Activated CD4-positive, alpha-beta memory T cell treated with anti-CD3 and anti-CD28 coated beads for 36 hours (primary cell): ENCODE results near the gene PRKACA. TPM values are rescaled to one million over a fixed set of nuclear protein-coding genes. Genes with fewer than 3 reads are reported as not detected.

ENCODE experiments used
- CTCF ChIA-PET: fragments of 350-600 bp; sonication (Branson Sonifier 250); formaldehyde crosslinking; loops from one replicate; lab custom pipeline; 2021; ENCODE audit warnings: antibody characterized with exemption, inconsistent platforms; lab: Charles Lee
- POLR2A ChIA-PET: fragments of 350-600 bp; sonication (Branson Sonifier 250); formaldehyde crosslinking; loops from one replicate; lab custom pipeline; 2021; ENCODE audit warnings: antibody characterized with exemption; lab: Charles Lee
- DNase-seq: peaks from one replicate; pipeline ENCODE4 v3.0.0-alpha.2; 2020
- H3K27ac Mint-ChIP-seq: one replicate; pipeline ENCODE4 v1.8.0; 2021; ENCODE audit warnings: mixed read lengths
- H3K27me3 Mint-ChIP-seq: one replicate; pipeline ENCODE4 v1.8.0; 2021; ENCODE audit warnings: mixed read lengths
- H3K36me3 Mint-ChIP-seq: one replicate; pipeline ENCODE4 v1.8.0; 2021; ENCODE audit warnings: mixed read lengths
- H3K4me1 Mint-ChIP-seq: one replicate; pipeline ENCODE4 v1.8.0; 2021; ENCODE audit warnings: low read depth, mixed read lengths
- H3K4me3 Mint-ChIP-seq: one replicate; pipeline ENCODE4 v1.8.0; 2021; ENCODE audit warnings: mild to moderate bottlenecking, mixed read lengths
- H3K9me3 Mint-ChIP-seq: one replicate; pipeline ENCODE4 v1.8.0; 2021; ENCODE audit warnings: mixed read lengths
- intact Hi-C: fragments of 100-400 bp; cut with micrococcal nuclease; formaldehyde crosslinking; loops from one replicate; pipeline ENCODE4 v1.15.1; 2023
- total RNA-seq, 2 experiments: library from RNA; stranded (reverse); gene quantifications; one replicate each; pipeline ENCODE4 v1.2.3, GENCODE V29; 2021

PRKACA gene
- total RNA-seq, 2 experiments from 2014 or later, result 64.3 to 65.6 TPM

DNA sequence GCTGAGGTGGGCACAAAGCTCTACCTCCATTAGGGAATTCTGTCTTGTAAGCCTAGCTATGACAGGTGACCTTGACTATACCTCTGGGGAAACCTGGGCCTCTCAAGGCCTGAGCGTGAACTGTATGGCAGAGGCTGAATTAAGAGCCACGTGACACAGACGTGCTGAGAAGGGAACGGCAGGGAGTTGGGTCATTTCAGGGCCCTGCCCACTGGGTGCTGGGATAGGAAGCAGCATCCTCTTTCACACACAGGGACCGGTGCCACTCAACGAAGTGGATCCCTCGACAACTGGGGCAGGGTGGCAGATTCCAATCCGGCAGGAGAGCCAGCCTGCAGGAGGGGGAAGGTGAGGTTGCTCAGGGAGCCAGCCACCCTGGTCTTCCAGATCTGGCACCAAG is 9.6 kb upstream of the PRKACA start:
- peaks cover 25% of the 10 kb centered on the region for H3K36me3 Mint-ChIP-seq
- no peak overlapping the region for H3K4me3 Mint-ChIP-seq
- intact Hi-C loops, result no loop called here
- no peaks in the 10 kb centered on the region for H3K27me3 Mint-ChIP-seq
- DNase-seq, result no peak
- H3K9me3 Mint-ChIP-seq, result no peaks in the 10 kb centered on the region
- H3K4me1 Mint-ChIP-seq, result peaks cover 2% of the 10 kb centered on the region
- H3K27ac Mint-ChIP-seq, result no peak overlapping the region
- CTCF ChIA-PET, result interaction anchor here (1.2 kb wide), 1 partner anchor 13 kb away, joined by 4 read pairs; no protein-coding TSS in a partner anchor
- POLR2A ChIA-PET, result no interaction called here

DNA sequence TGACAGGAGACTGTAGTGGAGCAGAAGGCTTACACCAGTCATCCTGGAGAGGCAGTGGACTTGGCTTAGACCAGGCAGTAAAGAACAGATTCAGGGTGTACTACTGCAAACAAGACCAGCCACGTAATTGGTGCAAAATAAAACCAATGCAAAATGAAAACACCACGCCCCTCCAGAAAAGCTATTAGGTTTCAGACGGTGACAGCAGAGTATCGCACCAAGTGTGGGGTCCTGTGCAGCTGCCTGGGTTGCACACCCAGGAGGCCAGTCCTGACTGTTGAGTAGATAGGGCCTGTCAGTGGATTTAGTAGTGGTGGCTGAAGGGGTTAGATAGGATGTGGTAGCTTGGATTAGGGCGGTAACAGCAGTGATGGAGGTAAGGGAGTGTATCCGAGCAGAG is 5.4 kb upstream of the PRKACA start:
- Mint-ChIP-seq H3K27me3 (no peaks in the 10 kb centered on the region), H3K4me1 (peaks cover 10% of the 10 kb centered on the region), H3K27ac (no peak overlapping the region), H3K36me3 (peaks cover 21% of the 10 kb centered on the region), H3K9me3 (no peaks in the 10 kb centered on the region), H3K4me3 (no peak overlapping the region)
- ChIA-PET CTCF (interaction anchor here (1.0 kb wide), 2 partner anchors 9 to 24 kb away, joined by 3 to 4 read pairs; no protein-coding TSS in a partner anchor), POLR2A (no interaction called here)
- intact Hi-C loops, result no loop called here
- DNase-seq, result no peak

DNA sequence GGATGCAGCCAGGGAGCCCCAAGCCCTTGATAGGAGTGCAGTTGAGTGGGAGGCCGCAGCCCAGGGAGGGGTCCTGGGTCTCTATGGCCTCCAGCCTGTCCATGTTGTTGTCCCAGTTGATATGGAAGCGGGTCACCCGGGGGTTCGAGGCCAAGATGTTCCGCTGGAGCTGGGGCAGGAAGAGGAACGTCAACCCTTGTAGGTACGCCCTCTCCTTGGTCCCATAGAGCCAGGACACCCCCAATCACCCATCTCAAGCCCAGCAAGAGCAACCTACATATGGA is 2.9 kb upstream of the PRKACA start:
- H3K27me3 Mint-ChIP-seq, result no peaks in the 10 kb centered on the region
- ChIA-PET POLR2A (no interaction called here), CTCF (interaction anchor here (1.1 kb wide), 1 partner anchor 16 kb away, joined by 3 read pairs; the partner anchor contains the start of gene ASF1B)
- H3K9me3 Mint-ChIP-seq, result no peaks in the 10 kb centered on the region
- intact Hi-C loops, result no loop called here
- peaks cover 23% of the 10 kb centered on the region for H3K4me1 Mint-ChIP-seq
- DNase-seq, result no peak
- H3K36me3 Mint-ChIP-seq, result peaks cover 13% of the 10 kb centered on the region
- H3K27ac Mint-ChIP-seq, result no peak overlapping the region
- no peak overlapping the region for H3K4me3 Mint-ChIP-seq

DNA sequence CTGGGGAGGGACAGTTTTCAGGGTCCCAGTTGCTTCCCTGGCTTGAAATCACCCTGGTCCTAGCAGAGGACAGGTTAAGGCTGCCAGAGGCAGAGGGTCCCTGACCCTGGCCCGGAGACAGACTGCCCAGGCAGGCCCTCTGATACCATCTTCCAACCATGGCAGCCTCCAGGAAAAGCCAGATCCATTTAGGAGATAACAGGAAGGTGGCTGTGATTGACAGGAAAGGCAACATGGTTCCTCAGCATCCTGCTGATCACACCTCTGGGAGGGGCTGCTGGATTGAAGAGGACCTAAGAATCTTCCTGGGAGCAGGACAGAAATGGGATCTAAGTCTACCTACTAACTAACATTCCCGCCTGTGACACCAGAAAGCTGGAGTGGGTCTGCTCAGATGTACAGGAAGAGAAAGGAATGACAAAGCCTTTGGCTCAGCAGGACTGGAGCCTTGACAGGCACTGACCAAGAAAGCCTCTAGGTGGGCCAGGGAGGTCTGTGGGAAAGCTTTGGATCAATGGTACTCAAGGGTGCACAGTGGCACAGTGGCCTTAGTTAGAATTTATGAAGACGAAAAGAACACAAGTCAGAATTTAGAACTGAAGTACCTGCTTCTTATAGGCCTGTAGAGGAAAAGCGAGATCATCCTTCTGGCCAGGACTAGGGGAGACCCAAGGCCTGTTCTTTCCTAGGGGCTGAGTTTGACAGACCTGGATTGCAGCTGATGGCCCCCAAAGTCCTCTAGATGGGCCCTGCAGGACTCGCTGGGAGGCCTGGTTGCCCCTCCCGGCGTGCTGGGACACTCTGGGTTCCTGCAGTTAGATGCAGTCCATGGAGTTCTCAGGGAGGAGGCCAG is 2.3 kb upstream of the PRKACA start:
- H3K4me1 Mint-ChIP-seq, result peaks cover 27% of the 10 kb centered on the region
- DNase-seq, result no peak
- ChIA-PET CTCF (interaction anchor here (0.7 to 1.1 kb wide), 2 partner anchors 17 to 22 kb away, joined by 3 read pairs; partner anchors contain the start of gene ASF1B), POLR2A (interaction anchor here (1.4 kb wide), 1 partner anchor 17 kb away, joined by 4 read pairs; the partner anchor contains the start of gene ASF1B)
- H3K27ac Mint-ChIP-seq, result no peak overlapping the region
- H3K27me3 Mint-ChIP-seq, result no peaks in the 10 kb centered on the region
- intact Hi-C loops, result loop anchor here (5.0 kb wide), 1 partner anchor 38 kb away; no protein-coding TSS in a partner anchor
- H3K9me3 Mint-ChIP-seq, result no peaks in the 10 kb centered on the region
- no peak overlapping the region for H3K4me3 Mint-ChIP-seq
- peaks cover 13% of the 10 kb centered on the region for H3K36me3 Mint-ChIP-seq

DNA sequence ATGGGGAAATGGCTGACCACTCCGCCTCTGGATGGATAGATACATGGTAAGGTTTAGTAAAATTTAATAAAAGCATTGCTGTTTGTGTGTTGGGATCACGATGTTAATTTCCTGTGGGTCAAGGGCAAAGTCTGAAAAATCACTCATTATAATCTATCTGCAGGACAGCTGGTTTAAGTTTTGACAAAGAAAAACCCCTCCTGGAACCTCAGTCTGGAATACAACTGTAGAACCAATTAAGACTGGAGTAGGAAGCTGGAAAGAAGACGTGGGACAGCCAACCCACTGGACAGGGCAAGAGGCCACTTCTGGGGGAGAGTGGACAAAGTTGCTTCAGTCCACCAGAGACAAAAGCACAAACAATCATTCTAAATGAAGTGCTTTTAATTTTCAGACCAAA is 1.6 kb upstream of the PRKACA start:
- no peaks in the 10 kb centered on the region for H3K27me3 Mint-ChIP-seq
- DNase-seq, result no peak
- no peak overlapping the region for H3K27ac Mint-ChIP-seq
- CTCF ChIA-PET, result interaction anchor here (0.7 to 1.5 kb wide), 3 partner anchors 17 to 240 kb away, joined by 3 read pairs; partner anchors contain the start of gene ASF1B
- POLR2A ChIA-PET, result interaction anchor here (1.4 kb wide), 1 partner anchor 17 kb away, joined by 4 read pairs; the partner anchor contains the start of gene ASF1B
- no peaks in the 10 kb centered on the region for H3K9me3 Mint-ChIP-seq
- H3K4me1 Mint-ChIP-seq, result peaks cover 30% of the 10 kb centered on the region
- peaks cover 8% of the 10 kb centered on the region for H3K36me3 Mint-ChIP-seq
- intact Hi-C loops, result loop anchor here (5.0 kb wide), 1 partner anchor 37 kb away; no protein-coding TSS in a partner anchor
- H3K4me3 Mint-ChIP-seq, result peak overlapping the region; percentile 81

GRCh38 chr19:14118165-14119051 is 846 bp upstream of the PRKACA start:
- no peaks in the 10 kb centered on the region for H3K9me3 Mint-ChIP-seq
- H3K36me3 Mint-ChIP-seq, result peaks cover 8% of the 10 kb centered on the region
- peak; percentile 48 for DNase-seq
- POLR2A ChIA-PET, result interaction anchor here (1.3 to 1.4 kb wide), 2 partner anchors 18 to 112 kb away, joined by 3 to 4 read pairs; partner anchors contain the start of gene ASF1B
- H3K27me3 Mint-ChIP-seq, result no peaks in the 10 kb centered on the region
- peak overlapping the region; percentile 81 for H3K4me3 Mint-ChIP-seq
- peak overlapping the region; percentile 76 for H3K27ac Mint-ChIP-seq
- H3K4me1 Mint-ChIP-seq, result peaks cover 37% of the 10 kb centered on the region
- intact Hi-C loops, result loop anchor here (5.0 kb wide), 1 partner anchor 36 kb away; no protein-coding TSS in a partner anchor
- CTCF ChIA-PET, result interaction anchor here (1.1 to 5.0 kb wide), 3 partner anchors 18 to 239 kb away, joined by 3 to 37 read pairs (median 3); partner anchors contain the start of gene ASF1B

GRCh38 chr19:14116918-14117578 is 514 bp downstream of the PRKACA start:
- Mint-ChIP-seq H3K4me1 (peaks cover 35% of the 10 kb centered on the region), H3K36me3 (peaks cover 3% of the 10 kb centered on the region), H3K4me3 (peak overlapping the region; percentile 79), H3K27me3 (no peaks in the 10 kb centered on the region), H3K9me3 (no peaks in the 10 kb centered on the region), H3K27ac (no peak overlapping the region)
- intact Hi-C loops, result loop anchor here (1.0 to 5.0 kb wide), 3 partner anchors 19 to 35 kb away; partner anchors contain the start of gene ASF1B
- POLR2A ChIA-PET, result interaction anchor here (0.7 to 1.3 kb wide), 2 partner anchors 20 to 110 kb away, joined by 3 to 4 read pairs; no protein-coding TSS in a partner anchor
- DNase-seq, result peak; percentile 31
- CTCF ChIA-PET, result interaction anchor here (3.6 to 5.0 kb wide), 2 partner anchors 20 to 235 kb away, joined by 20 to 37 read pairs; partner anchors contain the start of gene ASF1B

GRCh38 chr19:14116525-14116917 is 1.0 kb downstream of the PRKACA start:
- no peaks in the 10 kb centered on the region for H3K27me3 Mint-ChIP-seq
- ChIA-PET CTCF (interaction anchor here (1.2 to 5.0 kb wide), 3 partner anchors 20 to 242 kb away, joined by 3 to 37 read pairs (median 20); partner anchors contain the start of gene ASF1B), POLR2A (no interaction called here)
- intact Hi-C loops, result loop anchor here (5.0 kb wide), 1 partner anchor 34 kb away; no protein-coding TSS in a partner anchor
- peak overlapping the region; percentile 79 for H3K4me3 Mint-ChIP-seq
- peaks cover 37% of the 10 kb centered on the region for H3K4me1 Mint-ChIP-seq
- H3K36me3 Mint-ChIP-seq, result peaks cover 3% of the 10 kb centered on the region
- no peak overlapping the region for H3K27ac Mint-ChIP-seq
- no peaks in the 10 kb centered on the region for H3K9me3 Mint-ChIP-seq
- no peak for DNase-seq

DNA sequence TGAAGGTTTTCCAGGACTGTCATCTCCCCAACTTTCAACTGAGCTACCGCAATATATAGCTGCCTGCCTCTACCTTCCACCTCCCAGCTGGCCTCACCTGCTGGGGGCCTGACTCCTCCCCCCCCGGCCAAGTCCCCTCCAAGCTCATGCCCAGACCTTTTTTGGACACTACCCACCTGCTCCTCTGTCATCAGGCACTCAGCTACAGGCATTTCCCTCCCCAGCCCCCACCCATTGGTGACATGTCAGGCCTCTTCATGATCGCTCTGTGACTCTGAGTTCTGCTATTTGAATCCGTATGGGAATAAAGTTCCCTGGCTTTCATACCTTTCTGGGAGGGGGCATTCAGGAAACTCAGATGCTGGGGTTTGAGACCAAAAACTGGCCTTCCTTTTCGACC is 1.8 kb downstream of the PRKACA start:
- POLR2A ChIA-PET, result no interaction called here
- CTCF ChIA-PET, result interaction anchor here (0.6 to 5.0 kb wide), 18 partner anchors 12 to 316 kb away, joined by 3 to 37 read pairs (median 4); partner anchors contain the start of genes ASF1B, IL27RA and MISP3
- H3K27me3 Mint-ChIP-seq, result no peaks in the 10 kb centered on the region
- H3K36me3 Mint-ChIP-seq, result peaks cover 3% of the 10 kb centered on the region
- no peak for DNase-seq
- H3K9me3 Mint-ChIP-seq, result no peaks in the 10 kb centered on the region
- peaks cover 37% of the 10 kb centered on the region for H3K4me1 Mint-ChIP-seq
- H3K27ac Mint-ChIP-seq, result no peak overlapping the region
- no peak overlapping the region for H3K4me3 Mint-ChIP-seq
- intact Hi-C loops, result loop anchor here (1.0 to 5.0 kb wide), 2 partner anchors 33 to 235 kb away; no protein-coding TSS in a partner anchor

- peaks cover 37% of the 10 kb centered on the region for H3K4me1 Mint-ChIP-seq
- peaks cover 3% of the 10 kb centered on the region for H3K36me3 Mint-ChIP-seq
- ChIA-PET CTCF (interaction anchor here (0.6 to 5.0 kb wide), 25 partner anchors 8 to 262 kb away, joined by 3 to 37 read pairs (median 4); partner anchors contain the start of genes ASF1B, IL27RA and MISP3), POLR2A (no interaction called here)
- intact Hi-C loops, result loop anchor here (1.0 to 5.0 kb wide), 2 partner anchors 33 to 235 kb away; no protein-coding TSS in a partner anchor
- H3K4me3 Mint-ChIP-seq, result no peak overlapping the region
- no peaks in the 10 kb centered on the region for H3K27me3 Mint-ChIP-seq
- H3K27ac Mint-ChIP-seq, result no peak overlapping the region
- DNase-seq, result peak; percentile 75
- no peaks in the 10 kb centered on the region for H3K9me3 Mint-ChIP-seq
Observed at GRCh38 chr19:14114854-14115253, 2.7 kb downstream of the PRKACA start.
